ENCODE results near the gene OR1I1.

GRCh38 chr19:15081911-15082310, at the start of gene OR1I1:
- TF ChIP-seq CTCF (IDR thresholded peaks at IDR 0.05) (no peak), POLR2A (IDR thresholded peaks at IDR 0.05) (no peak)

All from testis (tissue), 2 donors.